IMR-90 (cell line): Measurements from ENCODE around the gene PSPH. TPM values are rescaled to one million over a fixed set of nuclear protein-coding genes. Genes with fewer than 3 reads are reported as not detected.
A peak's percentile ranks its signal among the peaks of the same experiment; 100 is the strongest.

ENCODE experiments used
- ATAC-seq: fragments of 200-7000 bp; cut with Tn5 transposase; 2 replicates; pipeline ENCODE4 v1.9.1; 2020; ENCODE audit warnings: low read depth, mild to moderate bottlenecking, moderate library complexity
- BruUV-seq: library from RNA; stranded (reverse); fragments of 400-500 nt; replicated peaks from 2 replicates; lab custom pipeline; 2021; lab: Mats Ljungman, UMichigan
- CTCF ChIA-PET: fragments of 300-600 bp; formaldehyde crosslinking; extraction: SDS; loops from one replicate; lab custom pipeline; 2021; ENCODE audit warnings: antibody characterized with exemption; lab: Yijun Ruan, JAX
- POLR2A ChIA-PET: fragments of 300-600 bp; sonication (Branson Sonifier 250); formaldehyde crosslinking; loops from one replicate; lab custom pipeline; 2022; ENCODE audit warnings: antibody characterized with exemption; ENCODE audit not compliant: unreplicated experiment; lab: Charles Lee
- DNase-seq: peaks from one replicate; pipeline ENCODE4 v3.0.0; 2013
- H2AFZ ChIP-seq: replicated peaks from 2 replicates; pipeline ENCODE3; 2013; ENCODE audit warnings: low read length, mild to moderate bottlenecking; ENCODE audit not compliant: poor library complexity
- H2AK5ac ChIP-seq: 2 replicates; pipeline ENCODE4 v1.6.1; 2013; ENCODE audit warnings: low read depth, low read length, inconsistent platforms
- H2AK9ac ChIP-seq: replicated peaks from 2 replicates; pipeline ENCODE3; 2013; ENCODE audit warnings: mild to moderate bottlenecking, low read depth, low read length, moderate library complexity; ENCODE audit not compliant: poor library complexity
- H2BK120ac ChIP-seq: 2 replicates; pipeline ENCODE4 v1.6.1; 2013; ENCODE audit warnings: low read depth, low read length, inconsistent platforms
- H2BK15ac ChIP-seq: 3 replicates; pipeline ENCODE4 v1.6.1; 2013; ENCODE audit warnings: low read depth, low read length, inconsistent platforms
- H2BK20ac ChIP-seq: 2 replicates; pipeline ENCODE4 v1.6.1; 2013; ENCODE audit warnings: low read depth, mild to moderate bottlenecking, inconsistent platforms, low read length, moderate library complexity
- H2BK5ac ChIP-seq: 2 replicates; pipeline ENCODE4 v1.6.1; 2013; ENCODE audit warnings: mild to moderate bottlenecking, low read depth, low read length, inconsistent platforms; ENCODE audit not compliant: poor library complexity, severe bottlenecking
- H3K14ac ChIP-seq: replicated peaks from 2 replicates; pipeline ENCODE4 v1.6.1; 2013; ENCODE audit warnings: low read depth, low read length, inconsistent platforms
- H3K18ac ChIP-seq: 2 replicates; pipeline ENCODE4 v1.6.1; 2013; ENCODE audit warnings: low read depth, low read length, control low read depth
- H3K23ac ChIP-seq: 2 replicates; pipeline ENCODE4 v1.6.1; 2013; ENCODE audit warnings: low read depth, low read length, inconsistent platforms
- H3K27ac ChIP-seq: 2 replicates; pipeline ENCODE4 v1.5.1; 2013; ENCODE audit warnings: mild to moderate bottlenecking, control low read depth, low read length; ENCODE audit not compliant: insufficient read depth
- H3K27me3 ChIP-seq: 2 replicates; pipeline ENCODE4 v1.6.1; 2013; ENCODE audit warnings: low read length; ENCODE audit not compliant: control insufficient read depth, insufficient read depth
- H3K36me3 ChIP-seq: 2 replicates; pipeline ENCODE4 v1.6.1; 2013; ENCODE audit warnings: low read length, mixed read lengths; ENCODE audit not compliant: control insufficient read depth, insufficient read depth
- H3K4ac ChIP-seq: 2 replicates; pipeline ENCODE4 v1.6.1; 2013; ENCODE audit warnings: low read depth, low read length, inconsistent platforms
- H3K4me1 ChIP-seq: 2 replicates; pipeline ENCODE4 v1.6.1; 2013; ENCODE audit warnings: low read length, mixed read lengths; ENCODE audit not compliant: control insufficient read depth, insufficient read depth
- H3K4me2 ChIP-seq: 2 replicates; pipeline ENCODE4 v1.6.1; 2013; ENCODE audit warnings: low read depth, mild to moderate bottlenecking, control low read depth, low read length, moderate library complexity
- H3K4me3 ChIP-seq: 2 replicates; pipeline ENCODE4 v1.5.1; 2013; ENCODE audit warnings: low read depth, mild to moderate bottlenecking, control low read depth, low read length, moderate library complexity; ENCODE audit not compliant: insufficient read depth
- H3K56ac ChIP-seq: 2 replicates; pipeline ENCODE4 v1.6.1; 2013; ENCODE audit warnings: low read length, inconsistent platforms; ENCODE audit not compliant: insufficient read depth; ENCODE audit errors: extremely low read depth
- H3K79me1 ChIP-seq, 2 experiments: 2 replicates each; pipeline ENCODE4 v1.6.1; 2013; ENCODE audit warnings: low read length in 2 of 2, inconsistent platforms in 1 of 2, low read depth in 1 of 2
- H3K9ac ChIP-seq: 2 replicates; pipeline ENCODE4 v1.6.1; 2013; ENCODE audit warnings: low read depth, low read length, control low read depth
- H3K9me1 ChIP-seq: 2 replicates; pipeline ENCODE4 v1.6.1; 2013; ENCODE audit warnings: low read length, inconsistent platforms; ENCODE audit not compliant: insufficient read depth
- H3K9me3 ChIP-seq: 2 replicates; pipeline ENCODE4 v1.6.1; 2013; ENCODE audit warnings: low read length; ENCODE audit not compliant: control insufficient read depth, insufficient read depth
- H4K20me1 ChIP-seq: 2 replicates; pipeline ENCODE4 v1.6.1; 2013; ENCODE audit warnings: low read length, inconsistent platforms; ENCODE audit not compliant: insufficient read depth
- H4K5ac ChIP-seq: 2 replicates; pipeline ENCODE4 v1.6.1; 2013; ENCODE audit warnings: mild to moderate bottlenecking, low read depth, low read length, control low read depth
- H4K8ac ChIP-seq, 2 experiments: 2 replicates each; pipeline ENCODE4 v1.6.1; 2013; ENCODE audit warnings: low read depth in 2 of 2, low read length in 2 of 2, control low read depth in 1 of 2, inconsistent platforms in 1 of 2
- H4K91ac ChIP-seq: 2 replicates; pipeline ENCODE4 v1.6.1; 2013; ENCODE audit warnings: low read depth, low read length, inconsistent platforms; ENCODE audit not compliant: insufficient read depth
- CEBPB ChIP-seq: IDR thresholded peaks from 2 replicates; pipeline ENCODE4 v1.6.1; 2012; ENCODE audit warnings: low read depth, low read length, improper control_type of control experiment
- MAFK ChIP-seq: IDR thresholded peaks from 2 replicates; pipeline ENCODE4 v1.6.1; 2012; ENCODE audit warnings: low read depth, low read length, improper control_type of control experiment
- MXI1 ChIP-seq: IDR thresholded peaks from 2 replicates; pipeline ENCODE4 v1.6.1; 2012; ENCODE audit warnings: low read depth, mild to moderate bottlenecking, low read length, moderate library complexity, borderline replicate concordance
- NFE2L2 ChIP-seq: fragments of 150-350 bp; IDR thresholded peaks from 2 replicates; pipeline ENCODE4 v1.6.1; 2016; ENCODE audit warnings: low read depth, mild to moderate bottlenecking, low read length
- RAD21 ChIP-seq: IDR thresholded peaks from 2 replicates; pipeline ENCODE4 v1.6.1; 2012; ENCODE audit warnings: low read length, improper control_type of control experiment
- RCOR1 ChIP-seq: IDR thresholded peaks from 2 replicates; pipeline ENCODE4 v1.6.1; 2012; ENCODE audit warnings: mild to moderate bottlenecking, low read length, improper control_type of control experiment; ENCODE audit not compliant: insufficient replicate concordance
- RFX5 ChIP-seq: IDR thresholded peaks from 2 replicates; pipeline ENCODE4 v1.8.0; 2012; ENCODE audit warnings: low read depth, mild to moderate bottlenecking, low read length, moderate library complexity
- SMC3 ChIP-seq: fragments of 150-350 bp; IDR thresholded peaks from 2 replicates; pipeline ENCODE4 v1.6.1; 2016; ENCODE audit warnings: low read depth, mild to moderate bottlenecking, antibody characterized with exemption, low read length, moderate library complexity
- WGBS, 2 experiments: methylation state at CpG; one replicate each; pipeline versions ENCODE4 v1.1.5 to v1.1.7; 2013; ENCODE audit warnings: missing lambda C conversion rate in 2 of 2; ENCODE audit not compliant: insufficient read length in 1 of 2; ENCODE audit errors: extremely low coverage in 2 of 2; 5-methylcytosine and 5-hydroxymethylcytosine counted together
- dilution Hi-C: fragments of 300-500 bp; cut with HindIII; formaldehyde crosslinking; loops from one replicate; pipeline ENCODE4 v1.14.3; 2018; ENCODE audit warnings: low sequenced_read_pairs; ENCODE audit not compliant: unreplicated experiment
- in situ Hi-C: fragments of 300-500 bp; cut with MboI; formaldehyde crosslinking; loops from 3 replicates; pipeline ENCODE4 v1.14.3; 2019; ENCODE audit warnings: low sequenced_read_pairs, inconsistent platforms, mixed read lengths
- intact Hi-C: fragments of 100-400 bp; cut with micrococcal nuclease; formaldehyde crosslinking; loops from 2 replicates; pipeline ENCODE4 v1.10.0; 2022
- polyA plus RNA-seq, 3 experiments: library from polyadenylated mRNA; depleted of rRNA; stranded (reverse); fragments of >200 nt; gene quantifications; 2 replicates each; pipeline ENCODE4 v1.2.3, GENCODE V29; 2012; ENCODE audit warnings: low replicate concordance in 1 of 3
- total RNA-seq: library from RNA; depleted of rRNA; stranded (reverse); fragments of >200 nt; gene quantifications from 2 replicates; pipeline ENCODE4 v1.2.3, GENCODE V29; 2012
- TF ChIP-seq, protein P1 (sequence below): fragments of 150-350 bp; IDR thresholded peaks from 2 replicates; pipeline ENCODE4 v1.6.1; 2016; ENCODE audit warnings: low read depth, mild to moderate bottlenecking, low read length, moderate library complexity, borderline replicate concordance
- TF ChIP-seq, protein P2 (sequence below): fragments of 150-350 bp; IDR thresholded peaks from 2 replicates; pipeline ENCODE4 v1.6.1; 2017; ENCODE audit warnings: mild to moderate bottlenecking, antibody characterized with exemption, low read length, low read depth

Gene PSPH
- total and polyA plus RNA-seq, 2 of the 4 experiments (the other 2 are of a cell fraction): 31.8 to 48.4 TPM

DNA sequence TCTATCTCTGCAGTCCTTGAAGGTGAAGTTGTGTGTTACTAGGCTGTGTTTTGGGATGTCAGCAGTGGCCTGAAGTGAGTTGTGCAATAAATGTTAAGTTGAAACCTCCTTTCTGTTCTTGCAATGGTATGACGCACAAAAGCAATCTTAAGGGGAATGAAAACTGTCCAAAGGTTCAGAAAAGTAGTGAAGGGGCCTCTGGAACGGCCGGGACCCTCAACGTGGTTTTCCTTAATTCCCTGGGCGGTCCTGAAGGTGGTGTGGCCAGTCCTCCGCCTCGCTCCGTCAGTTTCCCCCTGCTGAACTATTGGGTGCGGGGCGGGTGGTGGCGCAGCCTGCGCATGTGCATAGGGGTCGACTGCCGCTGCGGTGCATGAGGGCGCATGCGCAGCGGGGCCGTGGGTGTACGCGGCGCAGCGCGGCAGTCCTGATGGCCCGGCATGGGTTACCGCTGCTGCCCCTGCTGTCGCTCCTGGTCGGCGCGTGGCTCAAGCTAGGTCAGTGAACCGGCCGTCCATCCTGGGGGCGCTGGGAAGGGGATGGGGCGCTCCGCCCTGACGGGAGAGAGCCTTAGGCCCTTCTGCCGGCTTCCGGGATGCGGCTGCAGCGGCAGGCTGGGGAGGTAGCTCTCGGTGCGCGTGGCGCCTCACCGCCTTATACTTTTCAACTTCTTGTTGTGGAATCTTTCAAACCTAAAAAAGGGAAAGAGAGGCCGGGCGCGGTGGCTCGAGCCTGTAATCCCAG is 12.8 kb upstream of the PSPH start, which contains the start of gene SUMF2 (continued):
- TF ChIP-seq, protein P1, sequence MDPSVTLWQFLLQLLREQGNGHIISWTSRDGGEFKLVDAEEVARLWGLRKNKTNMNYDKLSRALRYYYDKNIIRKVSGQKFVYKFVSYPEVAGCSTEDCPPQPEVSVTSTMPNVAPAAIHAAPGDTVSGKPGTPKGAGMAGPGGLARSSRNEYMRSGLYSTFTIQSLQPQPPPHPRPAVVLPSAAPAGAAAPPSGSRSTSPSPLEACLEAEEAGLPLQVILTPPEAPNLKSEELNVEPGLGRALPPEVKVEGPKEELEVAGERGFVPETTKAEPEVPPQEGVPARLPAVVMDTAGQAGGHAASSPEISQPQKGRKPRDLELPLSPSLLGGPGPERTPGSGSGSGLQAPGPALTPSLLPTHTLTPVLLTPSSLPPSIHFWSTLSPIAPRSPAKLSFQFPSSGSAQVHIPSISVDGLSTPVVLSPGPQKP: no peak
- no peak for TF ChIP-seq NFE2L2

DNA sequence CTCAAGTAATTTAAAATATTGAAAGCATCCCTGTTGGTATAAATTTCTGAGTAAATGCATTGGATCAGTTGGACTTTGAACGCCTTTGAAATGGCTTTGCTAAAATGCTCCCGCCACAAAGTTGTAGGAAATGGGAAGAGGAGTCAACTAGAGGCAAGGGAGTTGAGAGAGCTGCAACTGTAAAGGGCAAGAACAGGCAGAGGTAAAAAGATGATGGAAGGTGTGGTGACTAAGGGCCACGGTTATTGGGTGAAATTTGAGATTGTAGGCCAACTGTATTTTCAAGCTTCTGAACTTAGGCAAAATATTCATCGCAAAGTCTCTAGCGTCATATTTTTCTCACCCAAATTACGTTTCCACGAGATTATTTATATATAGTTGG is 12.2 kb upstream of the PSPH start:
- peak overlapping the region; percentile 47; the same call in 1 of the 2 replicates for H3K23ac ChIP-seq
- H3K9me1 ChIP-seq: no peaks in the 10 kb centered on the region
- peak overlapping the region; percentile 3 to 94; a peak in 3 of 4 replicates for H4K8ac ChIP-seq
- TSS peak; percentile 82 for BruUV-seq
- no peak overlapping the region; the same call in 1 of the 2 replicates for H3K18ac ChIP-seq
- dilution Hi-C loops (no loop called here), intact Hi-C loops (loop anchor here (2.0 to 5.0 kb wide), 2 partner anchors 17 to 36 kb away; no protein-coding TSS in a partner anchor), in situ Hi-C loops (no loop called here)
- H2BK120ac ChIP-seq: peak overlapping the region; percentile 56; the same call in 1 of the 2 replicates
- ATAC-seq (no peak), DNase-seq (no peak)
- POLR2A ChIA-PET: no interaction called here
- peak overlapping the region; percentile 33; the same call in 1 of the 2 replicates for H3K9ac ChIP-seq
- H3K4me2 ChIP-seq: no peak overlapping the region; the same call in 1 of the 2 replicates
- H2AFZ ChIP-seq: no peak overlapping the region
- H3K4me3 ChIP-seq: no peak overlapping the region
- H4K91ac ChIP-seq: peak overlapping the region; percentile 35; the same call in 1 of the 2 replicates
- H3K14ac ChIP-seq: 0 out of 2 replicates have a peak overlapping the region, but pooled peaks have one; percentile 36
- CTCF ChIA-PET: interaction anchor here (0.6 kb wide), 1 partner anchor 75 kb away, joined by 3 read pairs; no protein-coding TSS in a partner anchor
- H2BK20ac ChIP-seq: peak overlapping the region; percentile 12; the same call in 1 of the 2 replicates
- no peak overlapping the region for H2AK9ac ChIP-seq
- H4K5ac ChIP-seq: peak overlapping the region; percentile 28; the same call in 1 of the 2 replicates
- no peak overlapping the region for H2BK15ac ChIP-seq
- H3K56ac ChIP-seq: no peak overlapping the region
- peaks cover 17% of the 10 kb centered on the region; the same call in 1 of the 2 replicates for H4K20me1 ChIP-seq
- H3K36me3 ChIP-seq: peaks cover 18% of the 10 kb centered on the region
- H2BK5ac ChIP-seq: peak overlapping the region; percentile 77
- H3K27me3 ChIP-seq: no peaks in the 10 kb centered on the region
- whole genome bisulfite sequencing, 2 experiments: no CpG with 5 or more reads among the region's 7 CpGs
- H3K9me3 ChIP-seq: no peaks in the 10 kb centered on the region
- H3K79me1 ChIP-seq: peaks cover 12 to 33% of the 10 kb centered on the region in 2 experiments
- H3K27ac ChIP-seq: peak overlapping the region; percentile 59
- H3K4me1 ChIP-seq: peaks cover 9% of the 10 kb centered on the region
- peak overlapping the region; percentile 9; the same call in 1 of the 2 replicates for H3K4ac ChIP-seq
- H2AK5ac ChIP-seq: peak overlapping the region; percentile 15; the same call in 1 of the 2 replicates
- TF ChIP-seq CEBPB (no peak), SMC3 (no peak), RAD21 (no peak), NFE2L2 (no peak), MAFK (no peak), RCOR1 (no peak), RFX5 (no peak), MXI1 (no peak)
- TF ChIP-seq, protein P2, sequence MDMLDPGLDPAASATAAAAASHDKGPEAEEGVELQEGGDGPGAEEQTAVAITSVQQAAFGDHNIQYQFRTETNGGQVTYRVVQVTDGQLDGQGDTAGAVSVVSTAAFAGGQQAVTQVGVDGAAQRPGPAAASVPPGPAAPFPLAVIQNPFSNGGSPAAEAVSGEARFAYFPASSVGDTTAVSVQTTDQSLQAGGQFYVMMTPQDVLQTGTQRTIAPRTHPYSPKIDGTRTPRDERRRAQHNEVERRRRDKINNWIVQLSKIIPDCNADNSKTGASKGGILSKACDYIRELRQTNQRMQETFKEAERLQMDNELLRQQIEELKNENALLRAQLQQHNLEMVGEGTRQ: no peak
